HG03108 (cell line): ENCODE measurements around the gene NR2E3.
"Not testable (repeated sequence)": the region's sequence is repeated elsewhere in the genome, so short reads cannot be mapped to it uniquely, and the experiment has no call there.

ENCODE experiments used
- ATAC-seq: cut with Tn5 transposase; IDR thresholded peaks from one replicate; pipeline ENCODE4 v1.9.1; 2021; ENCODE audit warnings: moderate library complexity; ENCODE audit not compliant: unreplicated experiment

The NR2E3 gene

DNA sequence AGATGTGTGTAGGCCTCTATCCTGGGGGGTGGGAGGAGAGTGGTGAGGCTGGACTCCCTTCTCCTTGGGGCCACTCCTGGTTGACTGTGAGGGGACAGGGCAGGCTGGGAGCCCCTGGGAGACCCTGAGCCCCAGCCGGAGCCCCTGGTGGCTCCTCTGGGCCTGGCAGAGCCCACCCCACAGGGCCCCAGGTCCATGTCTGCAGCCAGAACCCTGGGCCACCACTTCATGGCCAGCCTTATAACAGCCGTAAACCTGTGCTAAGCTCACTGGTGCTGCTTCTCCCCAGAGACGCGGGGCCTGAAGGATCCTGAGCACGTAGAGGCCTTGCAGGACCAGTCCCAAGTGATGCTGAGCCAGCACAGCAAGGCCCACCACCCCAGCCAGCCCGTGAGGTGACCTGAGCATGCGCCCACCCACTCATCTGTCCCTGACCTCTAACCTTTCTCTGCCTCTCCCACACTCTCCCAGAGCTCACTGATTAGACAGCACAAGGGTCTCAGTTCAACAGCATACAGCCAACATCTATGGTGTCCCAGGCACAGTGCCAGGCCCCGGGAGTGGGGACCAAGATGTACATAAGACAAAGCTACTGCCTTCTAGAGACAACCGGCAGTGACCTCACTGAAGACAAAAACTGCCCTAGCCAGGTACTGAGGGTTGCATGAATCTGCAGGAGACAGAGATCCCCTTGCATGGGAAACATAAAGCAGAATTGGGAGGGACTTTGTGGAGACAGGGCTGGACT is 3.5 kb downstream of the NR2E3 start:
- no peak for ATAC-seq

DNA sequence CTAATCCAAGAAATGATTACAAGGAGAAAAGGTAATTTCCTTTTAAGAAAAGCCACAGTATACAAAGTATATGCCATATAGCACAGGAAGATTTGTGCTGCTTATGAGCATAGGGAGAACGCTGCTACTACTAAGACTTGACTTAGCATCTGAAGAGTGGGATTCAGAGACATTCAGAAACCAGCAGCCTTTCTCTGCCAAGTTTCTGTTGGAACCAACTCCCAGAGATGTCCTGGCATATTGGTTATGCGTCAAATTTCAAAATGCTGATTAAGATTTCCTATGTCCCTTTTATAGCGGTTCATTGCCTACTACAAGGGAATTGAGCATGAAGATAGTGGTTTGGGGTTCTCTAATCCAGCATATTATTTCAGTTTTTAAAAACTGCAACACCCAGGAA is 4.9 kb downstream of the NR2E3 start:
- no peak for ATAC-seq

GRCh38 chr15:71817351-71817750 is 7.0 kb downstream of the NR2E3 start:
- no peak for ATAC-seq

GRCh38 chr15:71820127-71820526 is 9.8 kb downstream of the NR2E3 start:
- no peak for ATAC-seq

DNA sequence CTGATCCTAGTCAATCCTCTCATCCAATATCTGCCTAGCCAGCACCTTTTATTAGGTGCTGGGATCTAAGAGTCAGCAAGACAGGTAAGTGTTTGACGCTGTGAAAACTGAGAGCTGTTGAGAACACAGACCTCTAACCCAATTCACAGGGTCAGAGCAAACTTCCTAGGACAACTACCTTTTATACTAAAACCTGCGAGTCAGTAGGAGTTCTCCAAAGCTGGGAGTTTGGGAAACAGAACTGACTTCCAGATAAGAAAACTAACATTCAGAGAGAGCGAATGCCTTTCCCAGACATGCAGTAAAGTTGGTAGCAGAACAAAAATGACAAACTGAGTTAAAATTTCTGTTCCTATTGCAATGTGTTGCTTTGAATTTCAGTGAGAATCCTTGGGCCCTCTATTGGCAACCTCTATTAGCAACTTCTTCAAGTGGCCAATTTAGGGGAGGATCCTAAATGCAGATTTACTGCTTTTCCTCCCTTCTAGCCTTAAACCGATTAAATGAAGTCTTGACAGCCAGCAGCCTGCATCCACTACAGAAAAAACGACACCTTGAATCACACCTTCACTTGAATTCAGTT is 11.3 kb downstream of the NR2E3 start:
- no peak for ATAC-seq

DNA sequence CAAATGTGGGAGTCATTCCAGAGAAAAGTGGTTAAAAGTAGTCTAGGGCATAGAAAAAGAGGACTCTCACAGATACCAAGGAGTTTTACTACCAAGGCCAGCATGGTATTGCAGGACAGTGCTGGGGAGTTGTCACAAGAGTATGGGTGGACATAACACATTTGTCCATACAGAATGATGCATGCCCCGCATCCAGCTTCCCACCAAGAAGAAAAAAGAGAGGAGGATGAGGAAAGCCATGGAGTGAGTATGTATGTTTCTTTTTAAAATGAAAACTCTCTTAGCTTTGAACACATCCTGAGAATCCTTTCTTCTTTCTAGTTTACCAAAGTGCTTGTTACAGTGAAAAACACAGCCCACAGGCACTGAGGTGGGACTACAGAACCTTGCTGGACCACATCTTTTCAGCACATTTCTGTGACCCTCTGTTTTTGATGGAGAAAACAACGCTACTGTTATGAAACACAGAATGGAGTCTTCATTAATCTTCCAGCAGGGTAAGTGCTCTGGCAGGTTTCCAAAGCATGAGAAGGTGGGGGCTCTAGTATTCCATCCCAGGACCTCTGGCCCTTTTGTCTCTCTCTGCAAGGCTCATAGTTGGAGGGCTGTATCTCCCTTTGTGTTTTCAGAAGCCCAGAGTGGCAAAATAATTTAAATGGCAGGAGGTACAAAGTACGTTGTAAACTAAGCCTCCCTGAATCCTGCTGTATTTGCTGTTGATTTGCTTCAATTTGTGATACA is 12.7 kb downstream of the NR2E3 start:
- no peak for ATAC-seq

DNA sequence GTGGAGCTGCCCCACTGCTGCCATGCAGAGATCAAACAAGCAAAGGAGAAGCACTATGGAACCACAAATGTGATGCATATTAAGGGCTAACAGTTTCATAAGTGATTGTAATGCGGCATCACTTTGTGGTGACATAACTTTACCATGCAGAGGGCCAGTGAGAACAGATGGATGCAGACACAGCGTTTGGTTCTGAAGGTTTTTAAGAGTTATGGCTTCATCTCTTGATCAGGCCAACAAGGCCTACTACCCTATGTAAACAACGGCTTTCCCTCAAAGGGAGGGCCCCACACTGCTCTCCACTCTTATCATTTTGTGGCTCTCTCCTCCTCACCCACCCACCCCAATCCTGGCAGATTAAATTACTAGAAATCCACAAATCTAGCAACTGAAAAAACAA is 13.4 kb downstream of the NR2E3 start:
- no peak for ATAC-seq

DNA sequence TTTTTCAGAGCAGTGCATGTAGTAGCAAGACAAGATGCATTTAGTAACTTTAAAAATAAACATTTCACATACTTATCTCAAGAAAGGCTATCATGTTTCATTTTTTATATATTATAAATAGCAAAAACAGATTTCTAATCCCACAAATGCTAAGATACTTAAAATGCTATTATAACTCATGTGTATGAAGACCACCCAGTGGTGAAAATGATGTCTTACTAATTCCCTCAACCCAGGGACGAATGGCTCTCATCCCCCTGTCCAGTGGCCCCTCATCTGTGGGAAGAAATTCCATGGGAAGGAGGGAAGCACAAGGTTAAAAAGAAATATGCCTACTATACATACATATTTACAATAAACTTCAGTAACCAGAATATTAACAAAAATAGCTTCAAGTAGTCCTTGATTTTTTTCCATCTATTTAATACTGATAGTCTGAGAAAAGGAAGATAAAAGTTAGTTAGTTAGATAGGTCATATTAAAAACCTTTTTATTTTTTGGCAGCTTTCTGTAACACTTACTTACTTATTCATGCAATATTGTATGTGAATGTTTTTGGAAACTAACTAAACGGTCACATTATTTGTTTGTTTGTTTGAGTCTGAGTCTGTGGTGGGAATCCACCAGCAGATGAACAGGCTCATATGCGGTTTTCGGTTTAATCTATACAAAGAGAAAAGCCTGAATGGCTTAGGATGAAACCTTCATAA is 14.8 kb downstream of the NR2E3 start:
- ATAC-seq, result no peak

- no peak for ATAC-seq
These were observed 15.8 kb downstream of the NR2E3 start for GRCh38 chr15:71826196-71826595.

DNA sequence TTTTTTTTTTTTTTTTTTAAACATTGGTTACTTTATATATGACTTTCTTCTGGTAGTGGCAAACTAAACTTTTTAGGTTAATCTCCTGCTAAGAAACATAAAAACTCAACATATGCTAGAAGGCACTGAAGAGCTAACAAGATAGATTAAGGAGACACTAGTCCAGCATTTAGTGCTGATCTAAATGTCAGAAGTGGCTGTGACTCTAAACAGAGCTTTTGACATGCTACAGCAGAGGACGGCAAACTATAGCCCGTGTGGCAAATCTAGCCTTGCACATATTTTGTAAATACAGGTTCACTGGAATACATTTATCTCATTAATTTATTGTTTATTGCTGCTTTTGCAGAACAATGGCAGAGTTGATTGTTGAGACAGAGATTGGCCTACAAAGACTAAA is 20.6 kb downstream of the NR2E3 start:
- no peak for ATAC-seq

DNA sequence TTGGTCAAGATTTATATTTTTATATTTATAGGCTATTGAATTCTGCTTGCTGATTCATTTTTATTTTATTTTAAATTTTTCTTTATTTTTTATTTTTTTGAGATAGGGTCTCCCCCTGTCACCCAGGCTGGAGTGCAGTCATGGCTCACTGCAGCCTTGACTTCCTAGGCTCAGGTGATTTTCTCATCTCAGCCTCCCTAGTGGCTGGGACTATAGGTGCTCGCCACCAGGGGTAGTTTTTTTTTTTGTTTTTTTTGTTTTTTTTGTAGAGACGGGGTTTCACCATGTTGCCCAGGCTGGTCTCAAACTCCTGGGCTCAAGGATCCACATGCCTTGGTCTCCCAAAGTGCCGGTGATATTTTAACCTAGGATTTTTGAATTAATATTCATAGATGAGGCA is 31.2 kb downstream of the NR2E3 start:
- no peak for ATAC-seq

DNA sequence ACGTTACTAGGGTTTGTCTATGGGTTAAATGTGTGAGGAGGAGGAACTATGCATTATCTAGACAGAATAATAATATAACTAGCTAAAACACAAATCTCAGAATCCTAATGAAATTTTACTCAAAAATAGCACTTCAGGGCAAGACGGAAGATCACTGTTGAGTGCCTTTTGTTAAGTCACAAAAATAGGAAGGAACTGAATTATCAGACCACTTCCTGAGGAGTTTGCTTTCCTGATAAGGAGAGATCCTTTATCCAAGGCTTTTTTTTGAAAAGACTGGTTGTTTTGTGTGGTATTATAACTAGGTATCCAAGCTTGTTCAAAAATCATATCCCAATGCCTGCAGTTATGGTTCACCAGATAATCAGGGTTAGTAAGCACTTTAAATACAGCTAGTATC is 34.6 kb downstream of the NR2E3 start:
- ATAC-seq, result no peak

DNA sequence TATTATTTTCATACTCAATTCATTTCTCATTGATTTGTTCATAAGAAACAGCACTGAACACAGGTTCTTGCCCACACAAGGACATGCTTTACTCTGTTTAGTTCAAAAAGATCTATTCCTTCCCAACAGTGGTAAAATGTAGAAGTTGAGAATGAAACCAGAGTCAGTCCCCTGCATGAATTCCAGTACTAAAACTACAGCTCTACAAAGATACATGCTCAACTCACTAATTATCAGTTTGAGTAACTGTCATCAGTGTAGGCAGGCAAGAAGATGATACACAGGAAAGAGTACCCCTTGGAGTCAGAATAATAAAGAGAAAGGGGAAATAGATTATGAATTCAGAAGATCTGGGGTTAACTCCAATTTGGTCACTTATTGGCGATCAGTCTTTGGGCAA is 43.2 kb downstream of the NR2E3 start:
- ATAC-seq, result no peak

DNA sequence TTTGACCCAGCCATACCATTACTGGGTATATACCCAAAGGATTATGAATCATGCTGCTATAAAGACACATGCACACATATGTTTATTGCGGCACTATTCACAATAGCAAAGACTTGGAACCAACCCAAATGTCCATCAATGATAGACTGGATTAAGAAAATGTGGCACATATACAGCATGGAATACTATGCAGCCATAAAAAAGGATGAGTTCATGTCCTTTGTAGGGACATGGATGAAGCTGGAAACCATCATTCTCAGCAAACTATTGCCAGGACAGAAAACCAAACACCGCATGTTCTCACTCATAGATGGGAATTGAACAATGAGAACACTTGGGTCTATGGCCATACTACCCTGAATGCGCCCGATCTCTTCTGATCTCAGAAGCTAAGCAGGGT is 47.9 kb downstream of the NR2E3 start:
- ATAC-seq, result not testable (repeated sequence)
